Measurements from ENCODE around the gene HSPB7.
A peak's percentile ranks its signal among the peaks of the same experiment; 100 is the strongest.

HSPB7 gene

DNA sequence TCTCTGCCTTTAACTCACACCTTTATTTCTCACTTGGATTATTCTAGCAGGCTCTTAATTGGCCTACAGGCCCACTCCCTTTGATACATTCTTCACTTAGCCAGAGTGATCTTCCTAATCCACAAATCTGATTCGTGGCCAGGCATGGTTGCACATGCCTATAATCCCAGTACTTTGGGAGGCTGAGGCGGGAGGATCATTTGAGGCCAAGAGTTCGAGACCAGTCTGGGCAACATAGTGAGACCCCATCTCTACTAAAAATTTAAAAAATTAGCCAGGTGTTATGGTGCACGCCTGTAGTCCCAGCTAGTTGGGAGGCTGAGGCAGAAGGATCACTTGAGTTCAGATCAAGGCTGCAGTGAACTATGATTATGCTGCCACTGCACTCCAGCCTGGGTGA, 44.1 kb downstream of the HSPB7 start:
- DNase-seq: no peak

DNA sequence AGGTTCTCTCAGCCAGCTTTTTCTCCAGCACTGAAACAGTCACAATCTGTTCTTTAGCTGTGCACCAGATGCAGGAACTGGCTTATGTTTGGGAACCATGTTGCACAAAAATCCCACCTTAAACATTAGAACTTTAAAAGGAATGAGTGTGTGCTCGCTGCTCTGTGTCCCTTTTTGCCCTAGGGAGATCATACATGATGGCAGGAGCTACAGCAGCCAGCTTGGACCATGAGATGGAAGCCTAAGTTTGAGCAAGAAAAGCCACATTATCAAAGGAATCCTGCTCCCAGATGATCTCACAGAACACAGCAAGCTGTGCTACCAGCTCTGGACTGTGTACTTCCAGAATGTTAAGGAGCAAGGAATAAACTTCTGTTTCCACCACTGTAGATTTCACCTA, 45.4 kb downstream of the HSPB7 start:
- no peak for DNase-seq

DNA sequence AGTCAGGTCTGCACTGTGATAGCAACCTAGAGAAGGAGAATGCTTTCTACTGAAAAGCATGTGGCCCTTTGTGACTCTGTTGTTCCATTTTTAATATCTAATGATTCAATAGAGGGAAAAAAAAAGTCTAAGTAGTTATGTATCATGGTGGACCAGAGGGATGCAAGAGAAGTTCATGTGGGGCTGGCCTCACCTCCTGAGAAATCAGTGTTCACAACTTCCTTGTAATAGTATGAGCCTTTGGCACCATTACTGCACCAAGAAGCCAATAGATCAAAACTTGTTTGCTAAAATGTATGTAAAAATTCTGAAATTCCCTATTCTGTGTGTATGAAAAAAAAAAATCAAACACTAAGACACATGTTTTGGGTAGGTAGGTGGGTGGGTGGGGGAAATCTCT, 46.9 kb downstream of the HSPB7 start:
- peak in 1 of 2 donors; percentile 23 for DNase-seq

DNA sequence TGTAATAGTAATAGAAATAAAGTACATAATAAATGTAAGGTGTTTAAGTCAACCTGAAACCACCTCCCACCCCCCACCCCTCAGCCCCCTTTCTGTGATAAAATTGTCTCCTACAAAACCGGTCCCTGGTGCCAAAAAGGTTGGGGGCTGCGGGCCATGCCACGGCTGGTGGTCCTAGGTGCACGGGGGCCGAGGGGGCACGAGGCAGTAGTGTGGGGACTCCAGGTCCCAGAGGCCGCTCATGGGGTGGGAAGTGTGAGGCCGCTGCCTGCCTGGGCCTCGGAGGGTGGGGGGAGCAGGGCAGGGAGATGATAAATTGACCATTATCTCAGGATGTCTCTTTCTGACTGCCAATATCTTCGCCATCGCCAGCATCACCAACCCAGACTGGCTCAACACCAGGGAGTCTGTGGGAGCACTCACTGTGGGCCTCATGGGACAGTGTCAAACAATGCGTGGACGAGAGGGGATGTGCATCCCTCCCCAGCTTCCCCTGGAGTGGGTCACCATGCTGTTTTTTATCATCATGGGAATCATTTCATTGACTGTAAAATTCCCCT, 48.4 kb downstream of the HSPB7 start:
- DNase-seq: no peak

DNA sequence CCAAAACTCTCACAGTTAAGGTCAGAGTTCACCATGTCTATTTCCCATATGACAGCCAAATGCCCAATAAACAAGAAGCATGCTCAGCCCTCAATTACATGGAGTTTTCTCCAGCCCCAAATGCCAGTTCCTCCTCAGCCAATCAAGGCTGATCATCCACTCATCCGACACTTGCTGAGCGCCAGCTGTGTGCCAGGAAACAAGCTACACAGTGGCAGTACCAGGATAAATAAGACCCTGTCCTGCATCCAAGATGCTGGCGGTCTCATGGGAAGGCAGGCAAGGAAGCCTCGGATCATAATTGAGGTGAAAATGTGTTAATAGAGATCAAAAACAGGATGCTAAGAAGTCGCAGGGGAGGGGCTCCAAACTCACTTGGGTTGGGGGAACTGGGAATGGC, 49.7 kb downstream of the HSPB7 start:
- no peak for DNase-seq

DNA sequence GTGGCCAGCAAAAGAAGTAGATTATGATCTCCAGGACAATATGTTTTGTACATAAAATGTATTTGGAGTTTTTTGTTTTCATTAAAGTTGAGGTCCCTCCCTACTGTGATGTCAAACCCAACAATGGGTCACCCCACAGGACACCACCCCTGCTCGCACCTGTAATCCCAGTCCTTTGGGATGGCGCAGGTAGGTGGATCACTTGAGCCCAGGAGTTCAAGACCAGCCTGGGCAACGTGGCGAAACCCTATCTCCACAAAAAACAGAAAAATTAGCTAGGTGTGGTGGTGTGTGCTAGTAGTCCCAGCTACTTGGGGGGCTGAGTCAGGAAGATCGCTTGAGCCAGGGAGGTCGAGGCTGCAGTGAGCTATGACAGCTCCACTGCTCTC, 50.9 kb downstream of the HSPB7 start:
- DNase-seq: no peak

DNA sequence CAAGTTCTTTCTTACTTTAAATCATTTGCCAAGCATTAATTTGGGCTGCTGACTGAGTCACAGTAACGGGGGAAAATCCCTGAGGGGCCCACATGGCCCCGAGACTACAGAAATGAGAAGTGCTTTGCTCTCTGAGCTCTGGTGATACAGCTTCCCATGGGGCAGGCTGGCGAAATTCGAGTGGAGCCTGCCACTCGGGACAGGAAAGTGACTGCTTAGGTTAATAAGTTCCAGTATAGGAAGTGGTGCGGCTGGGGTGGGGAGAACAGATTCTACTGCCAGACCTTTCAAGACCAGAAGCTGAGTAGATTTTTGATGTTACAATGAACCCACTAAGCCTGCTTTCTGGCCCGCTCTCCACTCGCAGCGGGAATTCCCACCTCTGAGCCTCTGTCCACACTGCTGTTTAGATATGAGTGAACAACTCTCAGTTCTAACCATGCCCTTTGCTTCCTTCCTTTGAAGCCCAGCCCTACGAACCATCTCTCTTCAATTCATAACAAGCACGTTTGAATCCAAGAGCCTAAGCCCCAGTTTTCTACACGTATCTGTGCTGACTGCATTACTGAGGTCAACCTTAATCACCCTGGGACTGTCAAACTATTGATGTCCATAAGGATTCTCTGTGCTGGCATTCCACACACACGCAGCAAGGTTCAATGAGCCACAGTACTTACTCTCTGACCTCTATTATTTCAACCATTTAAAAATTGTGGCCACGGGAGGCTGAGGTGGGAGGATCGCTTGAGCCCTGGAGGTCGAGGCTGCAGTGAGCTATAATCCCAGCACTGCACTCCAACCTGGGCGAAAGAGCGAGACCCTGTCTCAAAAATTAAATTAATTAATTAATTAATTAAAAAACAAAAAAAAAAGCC, 51.5 kb downstream of the HSPB7 start:
- DNase-seq: peak; percentile 97 to 98

DNA sequence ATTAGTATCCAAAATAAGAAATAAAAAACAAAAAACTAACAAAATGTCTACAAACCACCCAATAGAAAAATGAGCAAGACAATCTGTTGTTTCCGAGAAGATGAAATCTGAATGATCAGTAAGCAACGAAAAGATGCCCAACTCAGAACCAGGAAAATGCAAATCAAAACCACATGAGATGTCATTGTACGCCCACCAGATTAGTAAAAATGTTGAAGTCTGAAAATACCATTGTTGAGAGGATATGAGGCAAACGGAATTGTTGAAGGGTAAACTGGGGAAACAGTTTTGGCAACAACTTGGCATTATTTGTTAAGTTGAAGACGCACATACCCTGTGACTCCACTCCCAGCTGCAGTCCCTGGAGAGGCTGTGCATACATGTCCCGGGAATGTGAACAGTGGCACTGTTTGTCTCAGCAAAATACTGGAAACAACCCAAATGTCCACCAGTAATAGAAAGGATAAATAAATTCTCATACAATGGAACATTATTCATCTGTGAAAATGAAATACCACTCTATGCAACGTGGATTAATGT, 52.5 kb downstream of the HSPB7 start:
- peak; percentile 94 to 98 for DNase-seq

All from inflammatory macrophage treated with lipopolysaccharide for 1 hour (primary cell).